CD4-positive, alpha-beta T cell (primary cell): Measurements from ENCODE around the gene CHCHD5. TPM values are rescaled to one million over a fixed set of nuclear protein-coding genes. Genes with fewer than 3 reads are reported as not detected.

Source experiments
- ATAC-seq: fragments of 200-7000 bp; cut with Tn5 transposase; one replicate; pipeline ENCODE4 v1.10.0; 2022; ENCODE audit warnings: mild to moderate bottlenecking; ENCODE audit not compliant: poor library complexity
- CTCF ChIA-PET: fragments of 350-600 bp; sonication (Branson Sonifier 250); formaldehyde crosslinking; loops from one replicate; lab custom pipeline; 2021; ENCODE audit warnings: antibody characterized with exemption, inconsistent platforms; lab: Charles Lee
- POLR2A ChIA-PET: fragments of 350-600 bp; sonication (Branson Sonifier 250); formaldehyde crosslinking; loops from one replicate; lab custom pipeline; 2021; ENCODE audit warnings: antibody characterized with exemption, inconsistent platforms; lab: Charles Lee
- DNase-seq, 14 experiments: peaks; one replicate each; pipeline ENCODE4 v3.0.0-alpha.2; 2013 to 2020; ENCODE audit warnings: mixed read lengths in 2 of 14
- H3K27ac ChIP-seq, 2 donors: one replicate each; pipeline versions ENCODE4 v1.5.1 to v1.7.0; 2013; ENCODE audit warnings: low read length in 2 of 2, low read depth in 1 of 2, mild to moderate bottlenecking in 1 of 2
- H3K27me3 ChIP-seq, 2 experiments: 1 replicate in 1 of 2; 2 replicates in 1 of 2; pipeline versions ENCODE4 v1.6.1 to v1.7.0; 2013; ENCODE audit warnings: low read length in 2 of 2, control low read depth in 1 of 2, mild to moderate bottlenecking in 1 of 2, moderate library complexity in 1 of 2; ENCODE audit not compliant: insufficient read depth in 2 of 2, control insufficient read depth in 1 of 2
- H3K36me3 ChIP-seq: one replicate; pipeline ENCODE4 v1.6.1; 2013; ENCODE audit warnings: low read length, control low read depth; ENCODE audit not compliant: insufficient read depth
- H3K4me1 ChIP-seq: one replicate; pipeline ENCODE4 v1.6.1; 2013; ENCODE audit warnings: low read length, control low read depth; ENCODE audit not compliant: insufficient read depth
- H3K4me3 ChIP-seq: one replicate; pipeline ENCODE4 v1.5.1; 2013; ENCODE audit warnings: mild to moderate bottlenecking, low read length, moderate library complexity
- H3K9me3 ChIP-seq, 2 experiments: 1 replicate in 1 of 2; 2 replicates in 1 of 2; pipeline versions ENCODE4 v1.6.1 to v1.7.0; 2013; ENCODE audit warnings: low read length in 2 of 2, mild to moderate bottlenecking in 2 of 2, control low read depth in 1 of 2, moderate library complexity in 1 of 2; ENCODE audit not compliant: control insufficient read depth in 1 of 2, insufficient read depth in 1 of 2
- H3K27ac Mint-ChIP-seq: one replicate; pipeline ENCODE4 v1.8.0; 2020; ENCODE audit warnings: mixed read lengths
- H3K27me3 Mint-ChIP-seq: one replicate; pipeline ENCODE4 v1.8.0; 2021; ENCODE audit warnings: mixed read lengths
- H3K36me3 Mint-ChIP-seq: one replicate; pipeline ENCODE4 v1.8.0; 2021; ENCODE audit warnings: low read depth, mixed read lengths
- H3K4me1 Mint-ChIP-seq: one replicate; pipeline ENCODE4 v1.8.0; 2021; ENCODE audit warnings: low read depth, mixed read lengths
- H3K4me3 Mint-ChIP-seq: one replicate; pipeline ENCODE4 v1.8.0; 2020; ENCODE audit warnings: mild to moderate bottlenecking, mixed read lengths
- H3K9me3 Mint-ChIP-seq: one replicate; pipeline ENCODE4 v1.8.0; 2020; ENCODE audit warnings: mixed read lengths
- CTCF ChIP-seq: fragments of 200-600 bp; IDR thresholded peaks from one replicate; pipeline ENCODE4 v1.8.0; 2022; ENCODE audit warnings: antibody characterized with exemption, mild to moderate bottlenecking
- intact Hi-C, 2 experiments: fragments of 100-400 bp; cut with DNase I in 1 of 2; cut with micrococcal nuclease in 1 of 2; formaldehyde crosslinking; loops; one replicate each; pipeline versions ENCODE4 v1.15.1 to v1.9.0; 2023 to 2025; cut with DNase I, micrococcal nuclease
- total RNA-seq, 174 experiments: library from RNA in 2 of 174; stranded (reverse) in 2 of 174; gene quantifications; one replicate each; pipeline ENCODE4 v1.2.3 and lab custom pipeline; 2021 to 2026

The CHCHD5 gene
- total RNA-seq, 2 experiments from 2014 or later, result 13.4 to 14.3 TPM

- POLR2A ChIA-PET, result no interaction called here
- Mint-ChIP-seq H3K36me3 (no peaks in the 10 kb centered on the region), H3K27ac (no peak overlapping the region), H3K4me3 (no peak overlapping the region), H3K27me3 (no peaks in the 10 kb centered on the region), H3K4me1 (peaks cover 5% of the 10 kb centered on the region), H3K9me3 (no peaks in the 10 kb centered on the region)
- Histone ChIP-seq H3K4me1 (peaks cover 4% of the 10 kb centered on the region), H3K27ac (no peak overlapping the region), H3K27me3 (no peaks in the 10 kb centered on the region), H3K9me3 (no peaks in the 10 kb centered on the region), H3K4me3 (no peak overlapping the region), H3K36me3 (no peaks in the 10 kb centered on the region)
- no peak for DNase-seq
- ATAC-seq, result no peak
- no peak for TF ChIP-seq CTCF
- CTCF ChIA-PET, result interaction anchor here (0.6 to 5.7 kb wide), 21 partner anchors 8 to 150 kb away, joined by 3 to 60 read pairs (median 4); partner anchors contain the start of gene SLC20A1
- intact Hi-C loops, result loop anchor here (1.0 to 2.0 kb wide), 4 partner anchors 26 to 359 kb away; no protein-coding TSS in a partner anchor
These were observed 16.2 kb downstream of the CHCHD5 start for GRCh38 chr2:112600634-112601033.

- Histone ChIP-seq H3K4me3 (no peak overlapping the region), H3K27ac (no peak overlapping the region), H3K4me1 (peaks cover 4% of the 10 kb centered on the region), H3K27me3 (no peaks in the 10 kb centered on the region), H3K9me3 (no peaks in the 10 kb centered on the region), H3K36me3 (no peaks in the 10 kb centered on the region)
- ChIA-PET POLR2A (no interaction called here), CTCF (interaction anchor here (0.6 to 5.7 kb wide), 2 partner anchors 56 to 125 kb away, joined by 3 to 60 read pairs; no protein-coding TSS in a partner anchor)
- Mint-ChIP-seq H3K36me3 (no peaks in the 10 kb centered on the region), H3K9me3 (no peaks in the 10 kb centered on the region), H3K4me1 (peaks cover 5% of the 10 kb centered on the region), H3K27me3 (no peaks in the 10 kb centered on the region), H3K4me3 (no peak overlapping the region), H3K27ac (no peak overlapping the region)
- intact Hi-C loops, result loop anchor here in 1 of 2 experiments (2.0 kb wide), 1 partner anchor 25 kb away; no protein-coding TSS in a partner anchor
- ATAC-seq (no peak), DNase-seq (no peak)
- no peak for TF ChIP-seq CTCF
These were observed 17.3 kb downstream of the CHCHD5 start for GRCh38 chr2:112601754-112602153.

GRCh38 chr2:112602917-112603316 is 18.5 kb downstream of the CHCHD5 start:
- intact Hi-C loops, result no loop called here
- Mint-ChIP-seq H3K4me1 (peaks cover 5% of the 10 kb centered on the region), H3K27me3 (no peaks in the 10 kb centered on the region), H3K27ac (no peak overlapping the region), H3K4me3 (no peak overlapping the region), H3K9me3 (no peaks in the 10 kb centered on the region), H3K36me3 (no peaks in the 10 kb centered on the region)
- no peak for ATAC-seq
- Histone ChIP-seq H3K4me1 (peaks cover 4% of the 10 kb centered on the region), H3K36me3 (no peaks in the 10 kb centered on the region), H3K27me3 (no peaks in the 10 kb centered on the region), H3K27ac (no peak overlapping the region), H3K9me3 (no peaks in the 10 kb centered on the region), H3K4me3 (no peak overlapping the region)
- ChIA-PET CTCF (interaction anchor here (5.7 kb wide), 1 partner anchor 124 kb away, joined by 60 read pairs; no protein-coding TSS in a partner anchor), POLR2A (interaction anchor here (0.6 kb wide), 1 partner anchor 28 kb away, joined by 4 read pairs; no protein-coding TSS in a partner anchor)
- TF ChIP-seq CTCF, result no peak
- no peak for DNase-seq
